ENCODE measurements around the gene FHL5. TPM values are rescaled to one million over a fixed set of nuclear protein-coding genes. Genes with fewer than 3 reads are reported as not detected.
"Not testable (repeated sequence)": the region's sequence is repeated elsewhere in the genome, so short reads cannot be mapped to it uniquely, and the experiment has no call there.

The FHL5 gene
- total and polyA plus RNA-seq, 2 experiments from 2014 or later = not detected

- WGBS (ENCODE audit: low lambda C conversion rate, missing lambda C conversion rate) = 95% methylated on average over 3 of the region's 3 CpGs
- TF ChIP-seq EZH2phosphoT487 (IDR thresholded peaks at IDR 0.05; ENCODE audit: low read depth, severe bottlenecking, unreplicated experiment) (no peak), CTCF (IDR thresholded peaks at IDR 0.05; ENCODE audit: poor library complexity) (no peak), EZH2 (IDR thresholded peaks at IDR 0.05; ENCODE audit: borderline replicate concordance) (no peak)
Observed at GRCh38 chr6:96624957-96625356, 62.0 kb downstream of the FHL5 start.

GRCh38 chr6:96626759-96627364 lies 63.9 kb downstream of the FHL5 start:
- no peaks in the 10 kb centered on the region for H3K79me2 ChIP-seq
- H3K4me2 ChIP-seq = no peak overlapping the region
- H3K36me3 ChIP-seq (replicated peaks; ENCODE audit: insufficient read depth, low read depth) = no peaks in the 10 kb centered on the region
- no peak overlapping the region for H2AFZ ChIP-seq
- H3K27me3 ChIP-seq = no peaks in the 10 kb centered on the region
- peak overlapping the region; percentile 13 for H3K27ac ChIP-seq
- H4K20me1 ChIP-seq (ENCODE audit: insufficient read depth, poor library complexity, severe bottlenecking) = no peaks in the 10 kb centered on the region
- WGBS (ENCODE audit: low lambda C conversion rate, missing lambda C conversion rate) = 28% methylated on average over 2 of the region's 2 CpGs
- H3K9me2 ChIP-seq (replicated peaks; ENCODE audit: insufficient read depth) = no peaks in the 10 kb centered on the region
- H3K9me3 ChIP-seq (ENCODE audit: low read depth) = no peaks in the 10 kb centered on the region
- peaks cover 7% of the 10 kb centered on the region for H3K4me1 ChIP-seq (ENCODE audit: insufficient read depth)
- peak; percentile 45 for DNase-seq (ENCODE audit: low spot score)
- H3K4me3 ChIP-seq = no peak overlapping the region
- TF ChIP-seq CTCF (IDR thresholded peaks at IDR 0.05; ENCODE audit: poor library complexity) (peak; percentile 64), EZH2phosphoT487 (IDR thresholded peaks at IDR 0.05; ENCODE audit: low read depth, severe bottlenecking, unreplicated experiment) (no peak), EZH2 (IDR thresholded peaks at IDR 0.05; ENCODE audit: borderline replicate concordance) (no peak)

More at GRCh38 chr6:96624957-96625356, 62.0 kb downstream of the FHL5 start:
- no peak for DNase-seq (ENCODE audit: low spot score)
- H3K4me1 ChIP-seq (ENCODE audit: insufficient read depth) = peaks cover 7% of the 10 kb centered on the region
- H3K79me2 ChIP-seq = no peaks in the 10 kb centered on the region
- H3K36me3 ChIP-seq (replicated peaks; ENCODE audit: insufficient read depth, low read depth) = no peaks in the 10 kb centered on the region
- H2AFZ ChIP-seq = no peak overlapping the region
- H4K20me1 ChIP-seq (ENCODE audit: insufficient read depth, poor library complexity, severe bottlenecking) = no peaks in the 10 kb centered on the region
- H3K9me3 ChIP-seq (ENCODE audit: low read depth) = no peaks in the 10 kb centered on the region
- H3K4me2 ChIP-seq = no peak overlapping the region
- H3K27ac ChIP-seq = no peak overlapping the region
- H3K4me3 ChIP-seq = no peak overlapping the region
- no peaks in the 10 kb centered on the region for H3K9me2 ChIP-seq (replicated peaks; ENCODE audit: insufficient read depth)
- no peaks in the 10 kb centered on the region for H3K27me3 ChIP-seq

- H3K9me3 ChIP-seq (ENCODE audit: low read depth) = no peaks in the 10 kb centered on the region
- no peak overlapping the region for H3K4me2 ChIP-seq
- H3K27ac ChIP-seq = no peak overlapping the region
- 44% methylated on average over 3 of the region's 3 CpGs for WGBS (ENCODE audit: low lambda C conversion rate, missing lambda C conversion rate)
- no peak overlapping the region for H3K4me3 ChIP-seq
- no peaks in the 10 kb centered on the region for H4K20me1 ChIP-seq (ENCODE audit: insufficient read depth, poor library complexity, severe bottlenecking)
- no peak for TF ChIP-seq CTCF (IDR thresholded peaks at IDR 0.05; ENCODE audit: poor library complexity)
- TF ChIP-seq EZH2 (IDR thresholded peaks at IDR 0.05; ENCODE audit: borderline replicate concordance) = no peak
- no peak for TF ChIP-seq EZH2phosphoT487 (IDR thresholded peaks at IDR 0.05; ENCODE audit: low read depth, severe bottlenecking, unreplicated experiment)
- peaks cover 7% of the 10 kb centered on the region for H3K4me1 ChIP-seq (ENCODE audit: insufficient read depth)
- H3K36me3 ChIP-seq (replicated peaks; ENCODE audit: insufficient read depth, low read depth) = no peaks in the 10 kb centered on the region
- H2AFZ ChIP-seq = no peak overlapping the region
- no peaks in the 10 kb centered on the region for H3K9me2 ChIP-seq (replicated peaks; ENCODE audit: insufficient read depth)
- H3K79me2 ChIP-seq = no peaks in the 10 kb centered on the region
- DNase-seq (ENCODE audit: low spot score) = peak; percentile 40
- no peaks in the 10 kb centered on the region for H3K27me3 ChIP-seq
Observed at GRCh38 chr6:96631248-96631647, 68.3 kb downstream of the FHL5 start.

GRCh38 chr6:96637979-96638378 lies 75.1 kb downstream of the FHL5 start:
- not testable (repeated sequence) for H3K4me1 ChIP-seq (ENCODE audit: insufficient read depth); H3K79me2 ChIP-seq; H4K20me1 ChIP-seq (ENCODE audit: insufficient read depth, poor library complexity, severe bottlenecking); H3K9me3 ChIP-seq (ENCODE audit: low read depth); H3K27ac ChIP-seq; H3K9me2 ChIP-seq (replicated peaks; ENCODE audit: insufficient read depth); H3K27me3 ChIP-seq; H3K4me2 ChIP-seq; H3K4me3 ChIP-seq; H2AFZ ChIP-seq; DNase-seq (ENCODE audit: low spot score); H3K36me3 ChIP-seq (replicated peaks; ENCODE audit: insufficient read depth, low read depth)
- 79% methylated on average over 10 of the region's 10 CpGs for WGBS (ENCODE audit: low lambda C conversion rate, missing lambda C conversion rate)
